Measurements from ENCODE around the gene KCNG2. TPM values are rescaled to one million over a fixed set of nuclear protein-coding genes. Genes with fewer than 3 reads are reported as not detected.

Gene KCNG2
- total RNA-seq, 2 experiments from 2014 or later = not detected

GRCh38 chr18:79919089-79919488 lies 121.4 kb downstream of the KCNG2 start:
- Mint-ChIP-seq H3K4me1 (peaks cover 8% of the 10 kb centered on the region), H3K36me3 (peaks cover 48% of the 10 kb centered on the region), H3K27me3 (no peaks in the 10 kb centered on the region), H3K27ac (peak overlapping the region; percentile 43), H3K9me3 (peaks cover 5% of the 10 kb centered on the region), H3K4me3 (no peak overlapping the region)
- no peak for DNase-seq

- peaks cover 24% of the 10 kb centered on the region for H3K36me3 Mint-ChIP-seq
- no peaks in the 10 kb centered on the region for H3K9me3 Mint-ChIP-seq
- no peak overlapping the region for H3K27ac Mint-ChIP-seq
- H3K27me3 Mint-ChIP-seq = no peaks in the 10 kb centered on the region
- peaks cover 2% of the 10 kb centered on the region for H3K4me1 Mint-ChIP-seq
- DNase-seq = no peak
- no peak overlapping the region for H3K4me3 Mint-ChIP-seq
These were observed 124.5 kb downstream of the KCNG2 start for GRCh38 chr18:79921984-79922965.

GRCh38 chr18:79922971-79923411 lies 125.3 kb downstream of the KCNG2 start:
- Mint-ChIP-seq H3K9me3 (no peaks in the 10 kb centered on the region), H3K27ac (no peak overlapping the region), H3K36me3 (peaks cover 22% of the 10 kb centered on the region), H3K4me1 (peaks cover 2% of the 10 kb centered on the region), H3K4me3 (no peak overlapping the region), H3K27me3 (no peaks in the 10 kb centered on the region)
- no peak for DNase-seq

- DNase-seq = no peak
- Mint-ChIP-seq H3K4me1 (peaks cover 2% of the 10 kb centered on the region), H3K27ac (no peak overlapping the region), H3K36me3 (peaks cover 29% of the 10 kb centered on the region), H3K27me3 (no peaks in the 10 kb centered on the region), H3K9me3 (peaks cover 5% of the 10 kb centered on the region), H3K4me3 (no peak overlapping the region)
These were observed 126.3 kb downstream of the KCNG2 start for GRCh38 chr18:79923896-79924585.

- DNase-seq = no peak
- Mint-ChIP-seq H3K4me1 (peaks cover 2% of the 10 kb centered on the region), H3K36me3 (peaks cover 37% of the 10 kb centered on the region), H3K27me3 (no peaks in the 10 kb centered on the region), H3K4me3 (no peak overlapping the region), H3K27ac (no peak overlapping the region), H3K9me3 (peaks cover 15% of the 10 kb centered on the region)
These were observed 127.3 kb downstream of the KCNG2 start for GRCh38 chr18:79924814-79925731.

GRCh38 chr18:79926306-79926705 lies 128.6 kb downstream of the KCNG2 start:
- Mint-ChIP-seq H3K9me3 (peaks cover 19% of the 10 kb centered on the region), H3K27me3 (no peaks in the 10 kb centered on the region)
- DNase-seq = no peak

GRCh38 chr18:79926715-79927606 lies 129.2 kb downstream of the KCNG2 start:
- Mint-ChIP-seq H3K4me3 (no peak overlapping the region), H3K4me1 (peaks cover 2% of the 10 kb centered on the region), H3K27me3 (no peaks in the 10 kb centered on the region), H3K9me3 (peaks cover 22% of the 10 kb centered on the region), H3K27ac (no peak overlapping the region), H3K36me3 (peaks cover 47% of the 10 kb centered on the region)
- no peak for DNase-seq

More at GRCh38 chr18:79926306-79926705, 128.6 kb downstream of the KCNG2 start:
- no peak overlapping the region for H3K27ac Mint-ChIP-seq
- peaks cover 44% of the 10 kb centered on the region for H3K36me3 Mint-ChIP-seq
- H3K4me3 Mint-ChIP-seq = no peak overlapping the region
- H3K4me1 Mint-ChIP-seq = peaks cover 2% of the 10 kb centered on the region

- Mint-ChIP-seq H3K27me3 (no peaks in the 10 kb centered on the region), H3K9me3 (peaks cover 28% of the 10 kb centered on the region), H3K4me3 (no peak overlapping the region), H3K36me3 (peaks cover 56% of the 10 kb centered on the region), H3K4me1 (no peaks in the 10 kb centered on the region), H3K27ac (no peak overlapping the region)
- no peak for DNase-seq
These were observed 130.1 kb downstream of the KCNG2 start for GRCh38 chr18:79927607-79928562.

- no peak overlapping the region for H3K27ac Mint-ChIP-seq
- H3K27me3 Mint-ChIP-seq = no peaks in the 10 kb centered on the region
- no peak overlapping the region for H3K4me3 Mint-ChIP-seq
- peaks cover 58% of the 10 kb centered on the region for H3K36me3 Mint-ChIP-seq
- H3K4me1 Mint-ChIP-seq = no peaks in the 10 kb centered on the region
- peaks cover 33% of the 10 kb centered on the region for H3K9me3 Mint-ChIP-seq
- DNase-seq = no peak
These were observed 130.8 kb downstream of the KCNG2 start for GRCh38 chr18:79928563-79928960.

GRCh38 chr18:79930020-79930642 lies 132.4 kb downstream of the KCNG2 start:
- Mint-ChIP-seq H3K36me3 (peaks cover 68% of the 10 kb centered on the region), H3K4me3 (no peak overlapping the region), H3K27ac (no peak overlapping the region), H3K27me3 (no peaks in the 10 kb centered on the region), H3K9me3 (peaks cover 41% of the 10 kb centered on the region), H3K4me1 (no peaks in the 10 kb centered on the region)
- DNase-seq = no peak

- DNase-seq = no peak
These were observed 133.7 kb downstream of the KCNG2 start for GRCh38 chr18:79931475-79931874.

GRCh38 chr18:79932907-79933306 lies 135.2 kb downstream of the KCNG2 start:
- H3K4me3 Mint-ChIP-seq = no peak overlapping the region

More at GRCh38 chr18:79931475-79931874, 133.7 kb downstream of the KCNG2 start:
- Mint-ChIP-seq H3K4me1 (no peaks in the 10 kb centered on the region), H3K9me3 (peaks cover 48% of the 10 kb centered on the region), H3K4me3 (no peak overlapping the region), H3K36me3 (peaks cover 80% of the 10 kb centered on the region), H3K27ac (no peak overlapping the region), H3K27me3 (no peaks in the 10 kb centered on the region)

More at GRCh38 chr18:79932907-79933306, 135.2 kb downstream of the KCNG2 start:
- no peaks in the 10 kb centered on the region for H3K27me3 Mint-ChIP-seq
- H3K4me1 Mint-ChIP-seq = no peaks in the 10 kb centered on the region
- peaks cover 92% of the 10 kb centered on the region for H3K36me3 Mint-ChIP-seq
- H3K9me3 Mint-ChIP-seq = peaks cover 52% of the 10 kb centered on the region
- no peak for DNase-seq
- no peak overlapping the region for H3K27ac Mint-ChIP-seq
